GM18873 (cell line): Measurements from ENCODE around the gene GABRG2.
"Not testable (repeated sequence)": the region's sequence is repeated elsewhere in the genome, so short reads cannot be mapped to it uniquely, and the experiment has no call there.

Experiments
- ATAC-seq: cut with Tn5 transposase; IDR thresholded peaks from one replicate; pipeline ENCODE4 v1.9.1; 2021; ENCODE audit warnings: mild to moderate bottlenecking, moderate library complexity, moderate number of reproducible peaks; ENCODE audit not compliant: unreplicated experiment, low FRiP score

Gene GABRG2

GRCh38 chr5:162067655-162068411 is at the start of gene GABRG2:
Gene GABRG2 (plus strand): TSS chr5:162067773. CDS start chr5:162068000, 227 bp downstream.
- ATAC-seq: no peak

DNA sequence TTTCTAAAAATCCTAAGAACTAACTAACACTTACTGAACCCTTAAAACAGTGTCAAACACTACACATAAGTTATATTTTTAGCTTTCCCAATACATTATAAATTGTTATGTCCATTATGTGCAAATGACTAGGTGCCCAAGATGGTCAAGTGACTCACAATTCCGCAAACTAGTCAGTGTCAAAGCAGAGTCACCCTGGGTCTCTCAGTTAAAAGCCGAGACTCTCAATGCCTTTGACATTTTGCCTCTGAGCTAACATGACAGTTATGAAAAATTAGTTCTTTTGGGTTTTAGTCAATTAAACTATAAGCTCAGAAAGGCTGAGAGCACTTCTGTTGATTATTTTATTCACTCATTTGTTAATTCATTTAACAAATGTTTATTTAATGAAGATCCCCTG is 42.3 kb upstream of the GABRG2 start:
- no peak for ATAC-seq

- no peak for ATAC-seq
These were observed 40.8 kb upstream of the GABRG2 start for GRCh38 chr5:162026803-162027202.

DNA sequence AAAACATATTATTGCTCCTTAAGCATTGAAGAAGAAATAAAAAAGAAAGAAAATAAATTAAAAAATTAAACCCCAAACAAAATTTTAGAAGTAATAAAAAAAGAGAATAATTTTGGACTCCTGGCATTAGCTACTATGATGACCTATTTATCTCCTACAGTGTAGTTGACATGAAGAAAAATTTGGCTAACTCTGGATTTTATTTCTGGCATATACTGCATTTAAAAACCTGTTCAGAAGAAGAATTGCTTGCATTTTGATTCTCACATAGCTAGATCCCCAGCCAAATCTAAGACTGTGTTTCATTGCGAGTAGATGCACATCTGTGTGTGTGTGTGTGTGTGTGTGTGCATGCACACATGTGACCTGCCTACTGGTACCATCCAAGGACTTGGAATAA is 30.1 kb upstream of the GABRG2 start:
- no peak for ATAC-seq

DNA sequence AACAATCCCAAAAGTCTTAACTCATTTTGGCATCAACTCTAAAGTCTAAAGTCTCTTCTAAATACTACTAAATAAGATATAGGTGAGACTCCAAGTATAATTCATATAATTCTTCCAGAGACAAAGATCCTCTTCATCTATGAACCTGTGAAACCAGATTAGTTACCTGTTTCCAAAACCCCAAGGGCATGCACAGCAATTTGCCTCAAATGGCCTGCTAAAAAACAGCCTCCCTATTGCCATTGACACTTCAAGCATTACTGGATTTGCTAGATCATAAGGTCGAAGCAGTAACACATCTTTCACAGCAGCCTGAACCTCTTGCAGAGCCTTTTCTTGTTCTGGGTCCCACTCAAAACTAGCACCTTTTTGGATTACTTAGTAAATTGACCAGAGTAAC is 20.3 kb upstream of the GABRG2 start:
- ATAC-seq: no peak

- no peak for ATAC-seq
These were observed 14.9 kb upstream of the GABRG2 start for GRCh38 chr5:162052676-162053075.

GRCh38 chr5:162055095-162055494 is 12.5 kb upstream of the GABRG2 start:
- not testable (repeated sequence) for ATAC-seq

- no peak for ATAC-seq
These were observed 411 bp upstream of the GABRG2 start for GRCh38 chr5:162067162-162067561.

DNA sequence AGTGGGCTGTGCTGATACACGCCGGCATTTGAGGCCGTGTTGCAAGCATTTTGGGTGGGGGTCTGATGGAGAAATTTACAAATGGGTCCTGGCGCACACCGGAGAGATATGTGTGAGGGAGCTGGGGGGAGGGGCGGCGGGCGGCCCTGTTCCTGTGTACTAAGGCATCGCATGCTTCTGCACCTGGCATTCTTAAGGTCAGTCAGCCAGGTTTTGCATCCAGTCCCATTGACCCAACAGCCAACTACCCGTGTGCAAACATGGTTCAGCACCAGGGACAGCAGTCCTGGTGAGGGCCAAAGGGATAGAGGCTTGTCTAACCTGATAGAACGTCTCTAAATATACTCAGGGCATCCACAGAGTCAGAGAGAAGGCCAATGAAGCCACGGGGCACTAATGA is 839 bp downstream of the GABRG2 start:
- no peak for ATAC-seq

GRCh38 chr5:162068936-162069335 is 1.4 kb downstream of the GABRG2 start:
- no peak for ATAC-seq

DNA sequence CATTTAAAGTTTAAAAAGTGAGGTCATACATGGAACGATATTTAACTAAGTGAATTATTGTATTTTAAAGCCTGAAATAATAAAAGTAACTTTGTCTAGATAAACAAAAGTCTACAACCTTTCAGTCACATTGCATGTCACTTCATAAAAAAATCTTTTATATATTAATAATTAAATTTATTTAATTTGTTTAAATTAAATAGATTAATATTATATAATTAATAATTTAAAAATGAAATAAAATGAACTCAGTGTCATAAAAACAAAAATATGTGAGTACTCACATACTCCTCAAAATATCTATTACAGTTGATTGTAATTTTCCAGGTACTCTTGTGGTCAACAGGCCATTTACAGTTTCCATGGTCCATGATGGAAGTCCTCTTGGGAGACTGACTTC is 11.2 kb downstream of the GABRG2 start:
- ATAC-seq: no peak

DNA sequence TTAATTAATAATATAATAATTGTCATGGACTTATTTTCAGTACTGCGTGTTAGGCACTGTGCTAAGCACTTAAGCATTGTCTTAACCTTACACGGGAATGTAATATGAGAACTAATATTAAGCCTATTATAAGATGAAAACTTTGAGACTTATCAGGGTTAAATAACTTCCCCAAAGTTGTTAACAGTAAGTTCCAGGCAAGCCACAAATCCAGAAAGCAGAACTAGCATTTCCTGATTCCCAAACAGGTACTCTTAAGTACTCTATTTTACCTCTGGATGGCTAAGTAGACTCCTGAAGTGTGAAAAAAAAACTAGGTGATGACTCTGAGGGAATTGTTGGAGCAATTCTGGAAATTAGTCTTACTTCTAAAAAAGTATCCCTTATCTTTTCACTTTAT is 23.8 kb downstream of the GABRG2 start:
- no peak for ATAC-seq

GRCh38 chr5:162096448-162096847 is 28.9 kb downstream of the GABRG2 start:
- ATAC-seq: no peak

DNA sequence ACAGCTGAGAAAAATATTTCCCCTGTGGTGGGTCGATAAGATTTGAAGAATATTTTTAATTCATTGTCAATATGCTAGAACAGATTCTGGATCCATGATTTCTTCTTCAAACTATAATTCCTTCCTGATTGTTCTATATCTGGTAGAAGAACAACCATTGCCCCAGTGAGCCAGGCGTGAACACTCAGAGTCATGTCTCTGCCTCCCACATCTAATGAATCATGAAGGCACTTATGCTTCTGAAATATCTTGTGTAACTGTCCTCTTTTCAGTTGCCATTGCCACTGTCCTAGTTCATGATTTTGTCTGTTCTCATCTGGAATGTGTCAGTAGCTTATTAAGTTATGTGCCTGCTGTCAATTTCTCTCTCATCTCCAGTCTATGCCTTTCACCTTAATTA is 40.0 kb downstream of the GABRG2 start:
- no peak for ATAC-seq

GRCh38 chr5:162119801-162120200 is 52.2 kb downstream of the GABRG2 start:
- no peak for ATAC-seq

- ATAC-seq: no peak
These were observed 60.5 kb downstream of the GABRG2 start for GRCh38 chr5:162128117-162128516.

DNA sequence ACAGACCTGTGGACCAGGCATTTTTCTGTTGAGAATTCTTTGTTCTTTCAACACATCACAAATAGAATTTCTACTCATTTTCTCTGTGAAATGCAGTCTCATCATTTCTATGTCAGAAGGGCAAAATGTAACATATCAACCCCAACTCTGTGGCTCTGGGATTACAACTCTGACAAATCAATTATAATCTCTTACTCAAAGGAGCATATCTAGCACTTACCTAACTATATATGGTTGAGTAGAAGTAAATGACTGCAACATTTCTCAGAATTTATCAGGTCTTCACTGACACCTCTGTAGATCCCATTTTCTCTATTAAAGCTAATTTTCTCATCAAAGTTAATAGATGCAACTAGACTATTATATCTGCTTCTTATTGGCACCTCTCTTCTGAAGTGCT is 64.8 kb downstream of the GABRG2 start:
- no peak for ATAC-seq

DNA sequence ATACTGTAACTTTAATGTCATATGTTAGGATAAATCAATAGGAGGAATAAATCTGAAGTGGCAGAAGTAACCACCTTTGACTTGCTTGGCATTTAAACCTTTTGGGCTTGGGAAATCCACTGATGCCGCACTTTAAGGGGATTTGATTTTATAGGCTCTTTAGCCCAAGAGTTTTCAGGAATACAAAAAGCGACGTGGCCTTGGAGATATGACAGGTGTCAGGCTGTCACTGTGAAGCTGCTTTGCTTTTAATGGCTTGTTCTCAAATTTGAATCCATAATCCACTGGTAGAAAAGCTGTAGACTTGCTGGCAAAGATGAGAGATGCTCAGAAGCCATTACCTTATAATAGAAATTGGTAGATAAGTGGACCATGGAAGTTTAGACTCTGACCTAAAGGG is 71.6 kb downstream of the GABRG2 start:
- no peak for ATAC-seq

DNA sequence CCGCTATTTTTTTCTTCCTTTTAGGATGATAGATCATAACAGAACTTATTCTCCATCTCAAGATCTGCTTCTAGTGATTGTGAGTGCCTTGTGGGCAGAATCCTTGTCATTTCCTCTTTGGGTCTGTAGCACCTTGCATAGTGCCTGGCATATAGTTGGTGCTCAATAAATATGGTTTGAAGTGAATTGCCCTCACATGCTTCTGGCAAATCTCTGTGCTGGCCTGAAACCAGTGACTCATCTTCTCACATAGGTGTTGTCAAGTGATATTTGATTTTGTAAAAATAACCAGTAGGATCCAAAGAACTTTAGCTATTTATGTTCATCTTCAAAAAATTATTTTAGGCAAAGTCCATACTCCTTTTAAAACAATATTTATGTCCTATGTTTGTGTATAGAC is 86.7 kb downstream of the GABRG2 start:
- no peak for ATAC-seq

GRCh38 chr5:162160401-162160800 is 92.8 kb downstream of the GABRG2 start:
- ATAC-seq: no peak

- ATAC-seq: no peak
These were observed 96.1 kb downstream of the GABRG2 start for GRCh38 chr5:162163663-162164062.

GRCh38 chr5:162174358-162174974 is 106.9 kb downstream of the GABRG2 start:
- no peak for ATAC-seq
